Mucosa of rectum (tissue), 2 donors: ENCODE measurements around the gene GJC2.
"Not testable (repeated sequence)": the region's sequence is repeated elsewhere in the genome, so short reads cannot be mapped to it uniquely, and the experiment has no call there.

Source experiments
- H3K27ac ChIP-seq, 2 donors: one replicate each; pipeline ENCODE4 v1.7.0; 2013; ENCODE audit warnings: inconsistent platforms in 2 of 2, low read depth in 2 of 2, low read length in 2 of 2
- H3K27me3 ChIP-seq, 2 donors: one replicate each; pipeline ENCODE4 v1.7.0; 2013; ENCODE audit warnings: low read length in 2 of 2; ENCODE audit not compliant: control insufficient read depth in 2 of 2, insufficient read depth in 2 of 2
- H3K36me3 ChIP-seq, 2 donors: one replicate each; pipeline ENCODE4 v1.7.0; 2013; ENCODE audit warnings: low read length in 2 of 2; ENCODE audit not compliant: control insufficient read depth in 2 of 2, insufficient read depth in 2 of 2
- H3K4me1 ChIP-seq, 2 donors: one replicate each; pipeline ENCODE4 v1.7.0; 2013; ENCODE audit warnings: low read length in 2 of 2, mild to moderate bottlenecking in 1 of 2; ENCODE audit not compliant: control insufficient read depth in 2 of 2, insufficient read depth in 2 of 2
- H3K4me3 ChIP-seq, 2 donors: one replicate each; pipeline ENCODE4 v1.7.0; 2013; ENCODE audit warnings: low read length in 2 of 2
- H3K9ac ChIP-seq, 2 donors: one replicate each; pipeline ENCODE4 v1.7.0; 2013; ENCODE audit warnings: low read length in 2 of 2, low read depth in 1 of 2, mild to moderate bottlenecking in 1 of 2
- H3K9me3 ChIP-seq, 2 donors: one replicate each; pipeline ENCODE4 v1.7.0; 2013; ENCODE audit warnings: low read length in 2 of 2; ENCODE audit not compliant: control insufficient read depth in 2 of 2
- donor health status: healthy.
- donor health status: Normal muscosa, but diverticular disease.

The GJC2 gene

DNA sequence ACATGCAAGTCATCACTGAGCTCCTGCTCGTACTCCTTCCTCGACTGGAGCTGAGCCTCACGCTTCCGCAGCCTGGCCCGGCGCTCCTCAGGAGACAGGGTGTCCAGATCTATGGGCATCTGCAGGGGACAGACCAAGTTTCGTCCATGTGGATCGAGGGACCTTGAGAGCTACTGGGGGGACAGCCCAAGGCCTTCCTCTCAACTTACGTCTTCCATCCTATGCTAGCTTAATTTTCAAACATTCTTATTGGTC, 43.0 kb upstream of the GJC2 start:
- Histone ChIP-seq H3K4me1 (peaks cover 20 to 26% of the 10 kb centered on the region in 2 donors), H3K27me3 (no peaks in the 10 kb centered on the region), H3K4me3 (no peak overlapping the region), H3K36me3 (peaks cover 12 to 14% of the 10 kb centered on the region in 2 donors), H3K27ac (no peak overlapping the region), H3K9me3 (no peaks in the 10 kb centered on the region), H3K9ac (no peak overlapping the region)

GRCh38 chr1:228107636-228108035, 42.1 kb upstream of the GJC2 start:
- Histone ChIP-seq H3K36me3 (peaks cover 12 to 14% of the 10 kb centered on the region in 2 donors), H3K27me3 (no peaks in the 10 kb centered on the region), H3K9ac (no peak overlapping the region), H3K4me1 (peaks cover 19 to 23% of the 10 kb centered on the region in 2 donors), H3K27ac (no peak overlapping the region), H3K4me3 (no peak overlapping the region), H3K9me3 (no peaks in the 10 kb centered on the region)

DNA sequence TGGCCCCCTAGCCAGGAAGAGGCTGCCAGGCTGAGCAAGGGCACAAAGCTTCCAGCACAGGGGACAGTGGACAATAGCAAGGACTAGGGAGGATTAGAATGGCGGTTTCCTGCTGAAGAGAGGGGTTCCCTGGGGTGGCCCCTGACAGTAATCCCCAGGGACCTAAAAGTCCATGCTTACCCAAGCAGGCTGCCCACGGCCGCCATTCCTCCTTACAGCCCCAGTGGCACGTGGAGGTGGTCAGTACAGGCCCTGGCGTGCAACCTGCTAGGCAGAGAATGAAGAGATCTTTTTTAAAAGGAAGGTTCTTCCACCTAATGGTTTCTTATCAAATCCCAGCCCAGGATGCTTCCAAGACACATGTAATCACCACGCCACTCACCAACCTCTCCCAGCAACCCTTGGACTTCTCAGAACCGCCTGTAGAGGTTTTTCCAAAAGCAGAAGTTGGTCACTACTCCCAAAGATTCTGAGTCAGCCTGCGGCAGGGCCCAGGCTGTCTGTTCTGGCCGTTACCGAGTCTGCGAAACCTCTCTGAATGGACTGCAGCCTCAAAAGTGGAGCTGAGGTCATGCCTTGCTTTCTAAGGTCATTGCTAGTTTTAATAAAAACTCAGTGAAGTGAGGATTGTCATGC, 41.6 kb upstream of the GJC2 start:
- Histone ChIP-seq H3K36me3 (peaks cover 12 to 14% of the 10 kb centered on the region in 2 donors), H3K4me3 (peak overlapping the region; percentile 89 to 93), H3K4me1 (peaks cover 19 to 23% of the 10 kb centered on the region in 2 donors), H3K27me3 (no peaks in the 10 kb centered on the region), H3K9ac (peak overlapping the region; percentile 88 to 93), H3K27ac (peak overlapping the region in 1 of 2 donors; percentile 90), H3K9me3 (no peaks in the 10 kb centered on the region)

GRCh38 chr1:228108742-228109072, 41.0 kb upstream of the GJC2 start:
- H3K27me3 ChIP-seq, result no peaks in the 10 kb centered on the region
- peak overlapping the region; percentile 89 to 93 for H3K4me3 ChIP-seq
- H3K4me1 ChIP-seq, result peaks cover 15 to 20% of the 10 kb centered on the region in 2 donors
- no peaks in the 10 kb centered on the region for H3K9me3 ChIP-seq
- peaks cover 12 to 14% of the 10 kb centered on the region in 2 donors for H3K36me3 ChIP-seq
- H3K9ac ChIP-seq, result peak overlapping the region; percentile 88 to 93
- H3K27ac ChIP-seq, result peak overlapping the region; percentile 87 to 90

GRCh38 chr1:228109073-228109961, 40.4 kb upstream of the GJC2 start, which contains the start of gene MRPL55:
Gene MRPL55, minus strand, starts transcription at chr1:228109299. Its CDS starts 1,039 bp downstream, at chr1:228108260.
- Histone ChIP-seq H3K36me3 (peaks cover 12 to 14% of the 10 kb centered on the region in 2 donors), H3K4me3 (peak within 1 kb of the TSS; percentile 89 to 93), H3K27me3 (no peaks in the 10 kb centered on the region), H3K27ac (peak within 1 kb of the TSS; percentile 87 to 90), H3K9me3 (no peaks in the 10 kb centered on the region), H3K9ac (peak within 1 kb of the TSS; percentile 88 to 93), H3K4me1 (peaks cover 14 to 19% of the 10 kb centered on the region in 2 donors)

DNA sequence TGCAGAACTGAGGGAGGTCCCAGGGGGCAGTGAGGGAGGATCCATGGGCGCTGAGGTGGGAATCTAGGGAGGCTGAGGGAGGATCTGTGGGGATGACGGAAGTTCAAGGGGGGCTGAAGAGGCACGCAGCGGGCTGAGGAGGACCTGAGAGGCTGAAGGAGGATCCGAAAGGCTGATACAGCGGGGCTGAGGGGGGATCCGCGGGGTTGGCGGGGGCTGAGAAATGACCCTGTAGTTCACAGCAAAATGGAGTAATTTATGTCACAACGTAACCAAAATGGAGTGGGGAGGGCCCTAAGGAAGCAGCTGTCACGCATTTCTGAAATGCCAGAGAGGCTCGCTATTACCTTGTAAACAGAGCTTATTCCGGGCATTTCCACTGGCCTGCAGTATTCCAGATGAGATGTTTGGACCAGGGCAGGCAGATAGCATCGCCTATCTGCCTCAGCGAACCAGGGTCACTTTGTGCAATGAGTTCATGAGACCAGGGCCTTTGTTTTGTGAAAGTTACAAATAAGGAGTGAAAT, 39.7 kb upstream of the GJC2 start:
- Histone ChIP-seq H3K27ac (peak overlapping the region; percentile 78 to 90), H3K9ac (peak overlapping the region; percentile 88 to 92), H3K4me1 (peaks cover 14 to 19% of the 10 kb centered on the region in 2 donors), H3K9me3 (no peaks in the 10 kb centered on the region), H3K4me3 (peak overlapping the region; percentile 84 to 89), H3K36me3 (peaks cover 12 to 14% of the 10 kb centered on the region in 2 donors), H3K27me3 (no peaks in the 10 kb centered on the region)

DNA sequence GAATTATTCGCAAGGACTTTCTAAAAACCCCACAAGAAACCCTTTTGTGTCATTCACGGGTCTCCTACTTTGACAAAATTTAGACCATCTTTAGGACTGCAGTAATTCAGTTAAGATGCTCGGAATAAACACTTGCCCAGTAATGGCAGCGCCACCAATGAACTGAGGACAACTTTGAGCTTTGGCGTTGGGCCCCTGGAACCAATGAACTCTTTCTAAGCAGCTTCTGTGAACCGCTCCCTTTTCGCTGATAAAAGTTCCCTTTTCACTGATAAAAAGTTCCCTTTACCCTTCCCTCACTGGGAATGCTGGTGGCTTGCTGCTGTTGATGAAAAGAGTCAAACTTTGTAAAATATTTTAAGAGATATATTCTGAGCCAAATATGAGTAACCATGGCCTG, 39.2 kb upstream of the GJC2 start:
- no peak overlapping the region for H3K9ac ChIP-seq

GRCh38 chr1:228111315-228111714, 38.4 kb upstream of the GJC2 start:
- H3K27ac ChIP-seq, H3K9ac ChIP-seq, H3K9me3 ChIP-seq, H3K36me3 ChIP-seq, H3K4me3 ChIP-seq, H3K27me3 ChIP-seq: not testable (repeated sequence)
- peaks cover 14 to 19% of the 10 kb centered on the region in 2 donors for H3K4me1 ChIP-seq

More for the DNA sequence above, 39.2 kb upstream of the GJC2 start:
- no peak overlapping the region for H3K27ac ChIP-seq
- no peaks in the 10 kb centered on the region for H3K9me3 ChIP-seq
- H3K36me3 ChIP-seq, result peaks cover 12 to 14% of the 10 kb centered on the region in 2 donors
- no peaks in the 10 kb centered on the region for H3K27me3 ChIP-seq
- H3K4me3 ChIP-seq, result no peak overlapping the region
- peaks cover 14 to 19% of the 10 kb centered on the region in 2 donors for H3K4me1 ChIP-seq

DNA sequence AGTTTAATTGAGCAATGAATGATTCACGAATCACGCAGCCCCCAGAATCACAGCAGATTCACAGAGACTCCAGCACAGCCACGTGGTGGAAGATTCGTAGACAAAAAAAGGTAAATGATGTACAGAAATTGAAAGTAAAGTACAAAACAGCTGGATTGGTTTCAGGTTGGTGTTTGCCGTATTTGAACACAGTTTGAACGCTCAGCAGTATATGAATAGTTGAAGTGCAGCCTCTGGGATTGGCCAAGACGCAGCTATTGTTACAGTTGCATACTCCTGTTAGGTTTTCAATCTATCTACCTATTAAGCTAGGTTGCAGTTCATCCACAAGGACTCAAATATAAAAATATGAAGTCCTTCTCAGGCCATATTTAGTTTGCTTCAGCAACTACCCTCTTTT, 37.6 kb upstream of the GJC2 start:
- H3K4me1 ChIP-seq, result peaks cover 14 to 19% of the 10 kb centered on the region in 2 donors
- H3K27me3 ChIP-seq, result no peaks in the 10 kb centered on the region
- H3K27ac ChIP-seq, result no peak overlapping the region
- no peaks in the 10 kb centered on the region for H3K9me3 ChIP-seq
- peaks cover 3 to 4% of the 10 kb centered on the region in 2 donors for H3K36me3 ChIP-seq
- H3K4me3 ChIP-seq, result no peak overlapping the region
- no peak overlapping the region for H3K9ac ChIP-seq

DNA sequence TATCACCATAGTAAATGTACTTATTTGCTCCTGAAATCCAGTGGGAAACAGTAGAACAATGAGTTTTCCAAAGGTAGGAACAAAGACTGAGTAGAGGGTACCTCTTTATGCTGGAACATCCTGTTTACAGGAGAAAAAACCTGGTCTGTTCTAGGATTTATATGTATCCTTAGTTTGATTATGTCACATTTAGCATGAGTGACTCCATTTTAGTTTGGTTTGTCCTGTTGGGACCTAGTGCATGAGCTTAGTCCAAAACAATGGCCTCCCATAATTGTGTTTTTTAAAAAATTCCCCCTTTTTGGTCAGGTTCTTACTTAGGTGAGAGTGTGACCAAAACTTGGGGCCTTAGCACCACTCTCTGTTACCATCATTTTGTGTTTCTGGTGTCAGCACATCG, 37.1 kb upstream of the GJC2 start:
- Histone ChIP-seq H3K4me3 (no peak overlapping the region), H3K27me3 (no peaks in the 10 kb centered on the region), H3K9me3 (no peaks in the 10 kb centered on the region), H3K9ac (no peak overlapping the region), H3K4me1 (peaks cover 14 to 17% of the 10 kb centered on the region in 2 donors), H3K36me3 (peaks cover 0 to 1% of the 10 kb centered on the region in 2 donors), H3K27ac (no peak overlapping the region)
